Measurements from ENCODE around the gene ODAD4.

ODAD4 gene

DNA sequence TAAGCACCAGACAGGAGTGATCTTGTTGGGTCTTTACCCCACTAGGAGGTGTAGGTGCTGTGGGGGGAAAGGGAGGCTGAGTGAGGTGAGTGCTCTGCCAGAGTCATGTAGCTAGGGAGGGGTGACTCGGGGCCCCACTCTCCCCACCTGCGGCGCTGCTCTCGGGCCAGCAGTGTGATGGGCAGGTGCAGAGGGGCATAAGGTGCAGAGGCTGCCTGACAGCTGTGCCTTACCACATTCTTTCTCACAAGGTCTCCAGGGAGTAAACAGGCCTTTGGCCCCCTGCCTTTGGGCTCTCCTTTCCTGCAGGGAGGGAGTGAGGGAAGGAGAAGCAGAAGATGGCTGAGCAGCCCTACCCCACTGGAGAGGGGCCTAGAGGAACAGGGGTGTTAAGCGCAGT lies 31.7 kb downstream of the ODAD4 start:
- Histone ChIP-seq H3K9ac (ENCODE audit: low read length) (no peak overlapping the region), H3K27ac (ENCODE audit: low read depth, low read length) (no peak overlapping the region), H4K20me1 (ENCODE audit: low read depth, low read length) (no peaks in the 10 kb centered on the region), H3F3A (ENCODE audit: insufficient read depth) (0 out of 2 replicates have a peak, but pooled peaks cover 10% of the 10 kb centered on the region), H3K4me3 (ENCODE audit: insufficient read depth, low read length, poor library complexity, severe bottlenecking) (no peak overlapping the region), H3K27me3 (ENCODE audit: low read length) (no peaks in the 10 kb centered on the region), H3K9me2 (replicated peaks; ENCODE audit: insufficient read depth, low read length) (no peaks in the 10 kb centered on the region), H3K4me2 (ENCODE audit: low read depth, low read length, poor library complexity, severe bottlenecking) (no peak overlapping the region), H3K36me3 (ENCODE audit: low read length) (no peaks in the 10 kb centered on the region), H2AFZ (ENCODE audit: low read depth, low read length, severe bottlenecking) (no peak overlapping the region), H3K79me2 (ENCODE audit: insufficient read depth, low read length) (peaks cover 4% of the 10 kb centered on the region), H3K9me3 (ENCODE audit: insufficient read depth, low read length) (no peaks in the 10 kb centered on the region)
- TF ChIP-seq EZH2phosphoT487 (conservative IDR thresholded peaks at IDR 0.05; ENCODE audit: low read length) = no peak
- TF ChIP-seq, protein P1, sequence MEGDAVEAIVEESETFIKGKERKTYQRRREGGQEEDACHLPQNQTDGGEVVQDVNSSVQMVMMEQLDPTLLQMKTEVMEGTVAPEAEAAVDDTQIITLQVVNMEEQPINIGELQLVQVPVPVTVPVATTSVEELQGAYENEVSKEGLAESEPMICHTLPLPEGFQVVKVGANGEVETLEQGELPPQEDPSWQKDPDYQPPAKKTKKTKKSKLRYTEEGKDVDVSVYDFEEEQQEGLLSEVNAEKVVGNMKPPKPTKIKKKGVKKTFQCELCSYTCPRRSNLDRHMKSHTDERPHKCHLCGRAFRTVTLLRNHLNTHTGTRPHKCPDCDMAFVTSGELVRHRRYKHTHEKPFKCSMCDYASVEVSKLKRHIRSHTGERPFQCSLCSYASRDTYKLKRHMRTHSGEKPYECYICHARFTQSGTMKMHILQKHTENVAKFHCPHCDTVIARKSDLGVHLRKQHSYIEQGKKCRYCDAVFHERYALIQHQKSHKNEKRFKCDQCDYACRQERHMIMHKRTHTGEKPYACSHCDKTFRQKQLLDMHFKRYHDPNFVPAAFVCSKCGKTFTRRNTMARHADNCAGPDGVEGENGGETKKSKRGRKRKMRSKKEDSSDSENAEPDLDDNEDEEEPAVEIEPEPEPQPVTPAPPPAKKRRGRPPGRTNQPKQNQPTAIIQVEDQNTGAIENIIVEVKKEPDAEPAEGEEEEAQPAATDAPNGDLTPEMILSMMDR (IDR thresholded peaks at IDR 0.05; ENCODE audit: insufficient read depth, low read length, poor library complexity, severe bottlenecking) = no peak

DNA sequence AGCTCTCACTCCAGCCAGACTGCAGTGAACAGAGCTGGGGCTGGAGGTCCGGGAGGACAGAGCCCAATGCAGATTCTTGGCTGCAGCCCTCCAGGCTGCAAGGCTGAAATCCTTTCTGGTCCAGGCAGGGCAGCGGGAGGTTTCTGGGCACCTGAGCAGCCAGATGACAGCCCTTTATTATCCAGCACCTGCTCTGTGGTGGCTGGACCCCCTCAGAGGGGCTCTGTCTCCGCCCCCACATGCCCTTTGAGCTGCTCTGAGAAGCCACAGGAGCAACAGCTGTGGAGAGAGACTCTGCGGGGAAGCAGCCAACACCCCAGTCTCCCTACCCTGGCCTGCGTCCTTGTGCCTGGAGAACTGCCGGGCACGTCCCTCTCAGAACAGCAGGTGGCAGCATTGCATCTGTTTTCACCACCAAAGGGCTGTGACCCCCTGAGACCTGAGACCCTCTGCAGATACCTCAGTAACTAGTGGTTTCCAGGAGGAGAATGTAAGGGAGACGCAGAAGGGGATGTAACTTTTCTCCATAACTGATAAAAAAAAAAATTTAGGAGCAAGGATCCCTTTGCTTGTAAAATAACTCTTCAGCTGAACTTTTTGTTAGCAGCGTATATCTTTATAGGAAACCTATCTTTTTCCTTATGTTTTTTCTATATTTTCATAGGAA lies 32.5 kb downstream of the ODAD4 start:
- TF ChIP-seq, protein P1 (IDR thresholded peaks at IDR 0.05; ENCODE audit: insufficient read depth, low read length, poor library complexity, severe bottlenecking) = peak; percentile 63
- no peak for TF ChIP-seq EZH2phosphoT487 (conservative IDR thresholded peaks at IDR 0.05; ENCODE audit: low read length)
- H3K9me2 ChIP-seq (replicated peaks; ENCODE audit: insufficient read depth, low read length) = no peaks in the 10 kb centered on the region
- no peak overlapping the region for H3K27ac ChIP-seq (ENCODE audit: low read depth, low read length)
- no peak overlapping the region for H3K4me2 ChIP-seq (ENCODE audit: low read depth, low read length, poor library complexity, severe bottlenecking)
- no peak overlapping the region for H3K4me3 ChIP-seq (ENCODE audit: insufficient read depth, low read length, poor library complexity, severe bottlenecking)
- no peaks in the 10 kb centered on the region for H3K9me3 ChIP-seq (ENCODE audit: insufficient read depth, low read length)
- H3K9ac ChIP-seq (ENCODE audit: low read length) = no peak overlapping the region
- H3K36me3 ChIP-seq (ENCODE audit: low read length) = no peaks in the 10 kb centered on the region
- H3K27me3 ChIP-seq (ENCODE audit: low read length) = no peaks in the 10 kb centered on the region
- H3K79me2 ChIP-seq (ENCODE audit: insufficient read depth, low read length) = peaks cover 11% of the 10 kb centered on the region
- 0 out of 2 replicates have a peak, but pooled peaks cover 10% of the 10 kb centered on the region for H3F3A ChIP-seq (ENCODE audit: insufficient read depth)
- no peaks in the 10 kb centered on the region for H4K20me1 ChIP-seq (ENCODE audit: low read depth, low read length)
- no peak overlapping the region for H2AFZ ChIP-seq (ENCODE audit: low read depth, low read length, severe bottlenecking)

DNA sequence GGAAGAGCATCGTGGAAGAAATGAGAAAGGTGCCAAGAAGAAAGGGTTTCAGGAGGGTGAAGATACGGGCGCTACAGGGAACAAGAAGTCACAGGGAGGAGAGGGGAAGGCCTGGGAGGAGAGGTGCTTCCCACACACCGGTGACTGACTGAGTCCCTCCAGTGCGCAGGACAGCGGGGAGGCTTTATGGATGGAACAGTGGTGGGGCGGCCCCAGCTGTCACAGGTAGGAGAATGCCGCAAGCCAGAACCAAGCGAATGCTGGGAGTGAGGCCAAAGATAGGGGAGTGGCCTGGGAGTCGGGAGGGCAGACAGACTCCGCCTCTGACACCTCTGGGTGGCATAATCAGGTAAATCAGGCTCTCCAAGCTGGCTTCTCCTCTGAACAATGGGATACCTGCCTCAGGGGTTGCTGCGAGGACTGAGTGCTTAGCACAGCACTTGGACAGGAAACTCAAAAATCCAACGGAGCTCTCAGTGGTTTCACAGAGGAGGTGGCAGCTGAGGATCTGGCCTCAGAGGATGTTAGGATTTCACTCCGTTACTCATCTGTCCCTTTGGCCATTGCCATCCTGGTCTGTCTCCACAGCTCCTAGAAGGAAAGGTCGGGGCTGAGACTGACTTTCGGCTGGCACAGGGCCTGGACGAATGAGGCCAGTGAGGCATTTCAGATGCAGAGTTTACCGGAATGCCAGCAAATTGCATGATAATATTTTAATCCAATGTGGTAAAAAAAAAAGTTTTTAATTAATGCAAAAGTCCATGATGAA lies 35.5 kb downstream of the ODAD4 start:
- H2AFZ ChIP-seq (ENCODE audit: low read depth, low read length, severe bottlenecking) = peak overlapping the region; percentile 29

More for the DNA sequence above, 35.5 kb downstream of the ODAD4 start:
- Histone ChIP-seq H3K79me2 (ENCODE audit: insufficient read depth, low read length) (peaks cover 13% of the 10 kb centered on the region), H3K27ac (ENCODE audit: low read depth, low read length) (no peak overlapping the region; the same call in 1 of the 2 replicates), H3K27me3 (ENCODE audit: low read length) (no peaks in the 10 kb centered on the region), H3K9ac (ENCODE audit: low read length) (peak overlapping the region; percentile 92), H3K9me2 (replicated peaks; ENCODE audit: insufficient read depth, low read length) (no peaks in the 10 kb centered on the region), H3K4me2 (ENCODE audit: low read depth, low read length, poor library complexity, severe bottlenecking) (peak overlapping the region; percentile 79), H4K20me1 (ENCODE audit: low read depth, low read length) (no peaks in the 10 kb centered on the region), H3F3A (ENCODE audit: insufficient read depth) (peaks cover 20% of the 10 kb centered on the region), H3K4me3 (ENCODE audit: insufficient read depth, low read length, poor library complexity, severe bottlenecking) (peak overlapping the region; percentile 78), H3K36me3 (ENCODE audit: low read length) (no peaks in the 10 kb centered on the region), H3K9me3 (ENCODE audit: insufficient read depth, low read length) (no peaks in the 10 kb centered on the region)
- TF ChIP-seq, protein P1 (IDR thresholded peaks at IDR 0.05; ENCODE audit: insufficient read depth, low read length, poor library complexity, severe bottlenecking) = no peak

All from SU-DHL-6 (cell line).